ENCODE measurements around the gene NR1H4.
"Not testable (repeated sequence)": the region's sequence is repeated elsewhere in the genome, so short reads cannot be mapped to it uniquely, and the experiment has no call there.

The NR1H4 gene

DNA sequence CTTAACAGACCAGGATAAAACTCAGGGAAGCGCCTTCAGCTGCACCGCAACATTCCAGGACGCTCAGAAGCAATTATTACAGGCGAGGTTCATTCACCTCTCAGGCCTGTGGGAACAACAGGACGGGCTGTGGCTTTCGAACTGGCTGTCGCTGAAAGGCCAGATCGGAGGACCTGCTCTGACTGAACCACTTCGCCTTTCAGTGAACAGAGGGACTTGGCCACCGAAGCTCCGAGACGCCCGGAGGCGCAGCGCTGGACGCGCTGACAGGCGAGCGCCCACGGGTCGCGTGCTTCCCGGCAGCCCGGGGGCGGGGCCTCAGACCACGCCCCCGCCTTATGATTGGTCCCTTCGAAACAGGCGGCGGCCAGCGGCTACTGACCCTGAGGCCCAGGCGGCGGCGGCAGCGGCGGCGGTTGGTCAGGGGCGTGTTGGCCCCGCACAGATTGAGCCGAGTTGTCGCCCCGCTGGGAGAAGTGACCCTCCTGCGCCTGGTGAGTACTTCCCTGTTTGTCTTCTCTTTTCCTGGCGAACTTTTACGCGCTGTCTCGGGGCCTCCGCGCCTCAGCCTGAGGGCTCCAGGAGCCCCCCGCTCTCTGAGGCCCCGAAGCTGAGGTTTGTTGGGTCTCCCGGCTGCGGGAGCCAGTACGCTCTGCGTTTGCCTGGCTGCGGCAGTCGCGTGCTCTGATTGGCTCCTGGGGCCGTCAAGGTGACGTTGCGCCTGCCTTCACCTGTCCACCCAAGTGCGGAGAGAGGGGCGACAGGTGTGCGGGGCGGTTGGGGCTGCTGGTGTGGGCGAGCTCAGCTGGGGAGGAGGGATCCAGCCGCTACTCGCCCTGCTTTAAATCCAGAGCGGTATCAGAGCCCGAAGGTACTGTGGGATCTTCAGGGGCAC, 99.9 kb downstream of the NR1H4 start, which contains the start of gene GAS2L3:
TSS of gene GAS2L3 (plus strand) at position 393 of the 895 bp plus-strand sequence. CDS start 21,221 bp downstream, outside the sequence.
- no peak for FAIRE-seq

DNA sequence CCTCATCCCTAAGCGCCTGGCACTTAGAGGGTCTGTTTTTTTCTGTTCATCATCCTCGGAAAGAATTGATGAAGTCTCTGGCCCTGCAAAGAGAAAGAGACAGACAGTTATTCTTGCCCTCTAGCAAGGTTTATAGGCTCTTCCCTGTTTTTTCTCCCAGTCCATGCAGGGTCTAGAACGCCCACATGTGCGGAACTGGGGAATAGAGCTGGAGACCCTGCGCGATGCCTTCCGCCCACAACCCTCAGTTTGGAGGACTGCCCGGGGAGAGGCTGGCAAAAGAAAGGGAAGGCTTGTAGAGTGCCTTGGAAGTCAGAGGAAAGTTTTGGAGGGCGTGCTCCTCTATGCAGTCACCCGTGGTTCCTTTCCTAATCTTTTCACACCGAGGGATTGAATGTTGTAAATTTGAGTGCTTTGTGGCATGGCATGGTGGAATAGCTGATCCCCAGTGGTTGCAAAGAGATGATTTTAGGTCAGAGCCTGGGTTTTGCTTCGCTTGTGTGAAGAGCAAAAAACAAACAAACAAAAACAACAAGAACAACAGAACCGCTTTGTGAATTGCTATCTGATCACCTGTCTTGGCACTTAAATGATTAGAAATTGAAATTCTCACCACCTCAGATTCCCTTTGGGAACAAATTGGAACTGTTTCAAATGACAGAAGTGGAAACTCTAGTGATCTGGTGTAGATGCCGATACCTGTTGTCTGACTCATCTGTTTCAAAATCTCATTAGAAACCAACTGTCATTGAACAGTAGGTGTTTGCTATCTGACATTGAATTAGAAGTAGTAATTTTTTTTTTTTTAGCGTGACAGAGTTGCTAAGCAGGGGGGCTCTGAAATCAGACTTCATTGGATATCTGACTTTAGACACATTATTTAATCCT, 100.8 kb downstream of the NR1H4 start:
- FAIRE-seq: no peak

DNA sequence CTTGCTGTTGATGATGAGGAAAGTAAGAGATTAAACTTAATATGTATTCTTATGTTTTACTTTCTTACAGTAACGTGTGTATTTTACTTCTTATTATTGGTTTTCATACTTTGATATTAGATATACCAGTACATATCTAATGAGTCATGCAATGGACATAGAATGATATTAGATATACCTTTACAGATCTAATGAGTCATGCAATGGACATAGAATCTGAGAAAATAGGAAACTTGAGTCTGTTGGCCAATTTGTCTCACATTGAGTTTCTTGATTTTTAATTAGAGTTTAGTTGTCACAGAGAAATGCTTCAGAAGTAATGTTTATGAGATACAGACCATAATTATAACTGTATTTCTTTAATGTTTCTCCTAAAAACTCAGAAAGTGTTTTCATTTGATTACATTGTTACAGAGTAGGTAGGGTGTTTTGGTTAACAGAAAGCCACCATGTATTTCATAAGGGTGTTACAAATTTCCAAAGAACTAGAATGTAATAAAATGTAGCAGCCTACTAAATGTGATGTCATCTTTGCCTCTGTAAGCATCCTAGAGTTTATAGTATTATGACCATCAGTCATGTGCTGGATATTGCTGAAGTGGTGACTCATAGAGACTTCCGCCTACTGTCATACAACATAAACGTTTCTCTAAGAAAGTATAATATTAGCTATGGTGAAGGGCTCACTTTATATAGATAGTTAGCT, 102.8 kb downstream of the NR1H4 start:
- FAIRE-seq: no peak

DNA sequence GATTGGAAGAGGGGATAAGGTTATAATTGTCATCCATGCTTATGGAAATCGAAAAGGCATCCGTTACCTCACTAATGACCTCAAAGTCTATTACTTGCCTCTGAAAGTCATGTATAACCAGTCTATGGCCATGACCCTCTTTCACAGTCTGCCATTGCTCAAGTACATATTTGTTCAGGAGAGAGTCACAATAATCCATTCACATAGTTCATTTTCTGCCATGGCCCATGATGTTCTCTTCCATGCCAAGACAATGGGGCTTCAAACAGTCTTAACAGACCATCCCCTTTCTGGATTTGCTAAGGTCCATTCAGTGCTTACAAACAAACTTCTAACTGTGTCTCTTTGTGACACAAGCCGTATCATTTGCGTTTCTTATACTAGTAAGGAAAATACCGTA, 105.3 kb downstream of the NR1H4 start:
- no peak for FAIRE-seq

DNA sequence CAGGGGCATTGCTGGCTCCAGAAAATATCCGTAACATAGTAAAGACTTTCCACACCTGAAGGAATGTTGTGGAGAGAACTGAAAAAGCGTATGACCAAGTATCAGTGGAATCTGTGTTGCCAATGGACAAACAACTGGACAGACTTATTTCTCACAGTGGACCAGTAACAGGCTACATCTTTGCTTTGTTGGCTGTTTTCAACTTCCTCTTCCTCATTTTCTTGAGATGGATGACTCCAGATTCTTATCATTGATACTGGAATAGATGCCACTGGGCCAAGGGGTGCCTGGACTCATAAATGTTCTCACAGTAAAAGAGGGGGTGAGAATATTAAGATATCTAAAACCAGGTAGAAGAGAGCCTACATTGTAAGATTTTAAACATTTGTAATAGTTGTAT, 106.2 kb downstream of the NR1H4 start:
- no peak for FAIRE-seq

DNA sequence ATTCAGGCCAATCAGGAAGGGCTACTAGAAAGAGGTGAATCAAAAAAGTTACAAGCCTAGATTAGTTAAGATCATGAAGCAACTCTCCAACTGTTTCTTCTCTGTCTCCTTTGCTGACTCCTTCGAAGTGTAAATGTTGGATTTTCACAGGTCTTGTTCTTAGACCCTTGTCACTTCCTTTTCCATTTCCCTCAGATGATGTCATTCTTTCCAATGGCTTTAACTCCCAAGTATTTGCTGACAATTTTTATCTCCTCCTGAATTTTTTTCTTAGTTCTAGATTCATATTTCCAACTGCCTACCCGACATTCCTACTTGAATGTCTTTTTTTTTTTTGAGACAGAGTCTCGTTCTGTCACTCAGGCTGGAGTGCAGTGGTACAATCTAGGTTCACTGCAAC, 110.6 kb downstream of the NR1H4 start:
- FAIRE-seq: no peak

DNA sequence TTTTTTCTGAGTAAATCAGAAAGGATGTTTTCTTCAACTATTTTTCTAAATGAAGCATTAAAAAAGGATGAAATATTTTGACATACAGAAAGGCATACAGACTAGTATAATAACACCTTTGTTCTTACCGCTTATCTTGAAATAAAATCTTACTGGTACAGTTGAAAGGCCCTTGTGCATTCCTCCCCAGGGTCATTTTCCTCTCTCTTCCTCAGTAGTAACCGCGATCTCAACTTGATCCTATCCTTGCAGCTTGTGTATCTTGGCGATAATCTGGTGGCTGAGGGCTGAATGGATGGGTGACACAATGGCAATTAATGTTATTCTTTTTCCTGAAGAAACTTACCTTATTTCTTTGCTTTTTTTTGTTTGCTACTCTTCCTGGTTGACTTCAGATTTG, 118.3 kb downstream of the NR1H4 start:
- FAIRE-seq: no peak

DNA sequence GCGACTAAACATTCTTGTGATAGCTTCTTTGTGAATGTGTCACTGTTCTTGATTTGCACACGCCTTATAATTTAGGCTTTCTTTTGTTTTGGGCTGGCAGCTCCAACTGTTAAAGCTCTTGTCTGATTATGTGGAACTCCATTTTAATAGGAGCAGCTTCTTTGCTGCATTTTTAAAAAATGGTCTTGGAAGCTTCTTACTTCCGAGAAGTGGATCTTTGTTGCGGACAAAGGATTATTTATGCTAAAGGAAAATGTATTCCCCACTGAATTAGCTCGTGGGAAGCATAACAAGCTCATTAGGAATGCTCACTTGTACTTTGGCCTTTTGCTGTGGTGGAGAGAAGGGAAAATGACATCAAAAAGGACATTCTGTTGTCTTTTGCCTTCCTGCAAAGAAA, 119.8 kb downstream of the NR1H4 start:
- FAIRE-seq: no peak

DNA sequence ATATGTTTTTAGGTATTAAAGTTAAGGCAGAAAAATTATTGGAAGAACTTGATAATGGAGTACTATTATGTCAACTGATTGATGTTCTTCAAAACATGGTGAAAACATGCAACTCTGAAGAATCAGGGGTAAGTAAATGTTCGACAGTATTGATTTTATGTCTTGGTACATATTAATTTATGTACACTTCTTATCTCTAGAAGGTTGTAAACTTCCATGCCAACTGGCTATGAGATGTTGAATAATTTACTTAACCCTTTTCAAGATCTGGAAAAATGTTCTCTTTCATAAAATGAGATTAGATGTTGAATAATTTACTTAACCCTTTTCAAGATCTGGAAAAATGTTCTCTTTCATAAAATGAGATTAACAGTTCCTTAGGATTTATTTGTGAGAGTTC, 128.0 kb downstream of the NR1H4 start:
- FAIRE-seq: peak; percentile 37

DNA sequence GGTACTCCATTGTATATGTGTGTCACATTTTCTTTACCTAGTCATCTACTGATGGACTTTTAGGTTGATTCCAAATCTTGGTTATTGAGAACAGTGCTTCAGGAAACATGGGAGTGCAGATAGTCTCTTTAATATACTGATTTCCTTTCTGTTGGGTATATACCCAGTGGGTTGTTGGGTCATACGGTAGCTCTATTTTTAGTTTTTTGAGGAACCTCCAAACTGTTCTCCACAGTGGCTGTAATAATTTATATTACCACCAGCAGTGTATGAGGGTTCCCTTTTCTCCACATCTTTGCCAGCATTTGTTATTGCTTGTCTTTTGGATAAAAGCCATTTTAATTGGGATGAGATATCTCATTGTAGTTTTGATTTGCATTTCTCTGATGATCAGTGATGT, 129.3 kb downstream of the NR1H4 start:
- not testable (repeated sequence) for FAIRE-seq

DNA sequence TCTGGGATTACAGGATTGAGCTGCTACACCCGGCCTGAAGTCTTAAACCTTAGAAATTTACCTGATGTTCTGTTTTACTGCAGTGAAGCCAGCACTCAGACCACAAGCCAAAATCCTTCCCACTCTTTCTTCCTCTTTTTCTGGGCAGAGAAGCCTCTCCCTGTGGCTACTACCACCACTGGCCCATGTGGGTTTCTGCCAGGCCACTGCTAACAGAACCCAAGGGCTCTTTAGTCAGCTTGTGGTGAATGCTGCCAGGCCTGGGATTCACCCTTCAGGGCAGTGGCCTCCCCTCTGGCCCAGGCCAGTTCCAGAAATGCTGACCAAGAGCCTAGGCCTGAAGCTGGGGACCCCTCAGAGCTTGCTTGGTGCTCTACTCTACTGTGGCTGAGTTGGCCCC, 135.1 kb downstream of the NR1H4 start:
- no peak for FAIRE-seq

DNA sequence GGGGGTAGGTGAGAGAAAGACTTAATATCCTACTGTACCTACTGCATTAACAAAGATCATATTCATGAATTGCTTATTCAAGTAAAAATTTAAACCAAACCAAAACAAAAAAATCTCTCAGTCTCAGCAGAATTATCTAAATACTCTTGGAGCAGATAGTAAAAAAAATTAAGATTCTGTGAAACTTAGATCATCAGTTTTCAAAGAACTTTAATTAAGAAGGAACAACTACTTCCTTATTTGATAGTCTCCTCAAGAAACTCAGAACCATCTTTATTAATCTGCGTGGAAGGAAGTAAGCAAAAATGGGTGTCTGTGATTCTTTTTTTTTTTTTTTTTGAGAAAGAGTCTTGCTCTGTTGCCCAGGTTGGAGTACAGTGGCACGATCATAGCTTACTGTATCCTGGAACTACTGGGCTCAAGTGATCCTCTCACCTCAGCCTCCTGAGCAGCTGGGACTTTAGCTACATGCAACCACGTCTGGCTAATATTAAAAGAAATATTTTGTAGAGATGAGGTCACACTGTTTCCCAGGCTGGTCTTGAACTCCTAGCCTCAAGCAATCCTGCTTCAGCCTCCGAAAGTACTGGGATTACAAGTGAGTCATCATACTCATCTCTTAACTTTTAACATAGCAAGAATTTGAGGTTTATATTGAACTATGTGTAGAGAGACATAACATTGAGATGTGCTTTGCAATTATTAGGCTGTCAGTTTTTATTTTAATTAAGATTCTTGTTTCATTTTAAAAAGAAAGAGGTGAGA, 137.2 kb downstream of the NR1H4 start:
- FAIRE-seq: no peak

DNA sequence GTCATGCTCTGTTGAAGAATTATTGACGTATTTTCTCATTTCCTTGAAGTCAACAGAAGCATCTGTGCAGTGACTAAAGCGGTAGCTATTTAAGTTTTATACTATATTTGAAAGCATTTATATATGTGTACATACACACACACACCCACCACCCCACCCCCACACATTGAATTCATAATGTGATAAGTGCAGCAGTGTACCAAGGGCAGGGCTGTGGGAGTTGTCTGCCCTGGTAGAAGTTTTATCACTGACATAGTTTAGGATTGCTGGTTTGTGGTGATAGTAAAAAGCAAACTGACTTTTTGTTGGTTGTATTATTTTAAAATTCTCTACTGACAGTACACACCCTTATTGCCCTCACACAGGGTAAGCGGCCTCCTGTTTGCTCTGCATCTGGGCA, 138.9 kb downstream of the NR1H4 start:
- FAIRE-seq: no peak
